Renal pelvis (tissue), 4 donors: ENCODE data around the gene PPP1R1C. TPM values are rescaled to one million over a fixed set of nuclear protein-coding genes. Genes with fewer than 3 reads are reported as not detected.

Experiments
- DNase-seq: peaks from one replicate; pipeline ENCODE4 v3.0.0-alpha.2; 2013
- polyA plus RNA-seq, 3 donors: library from polyadenylated mRNA; unstranded; fragments of 120-200 nt; gene quantifications; one replicate each; pipeline ENCODE4 v1.2.1, GENCODE V29; 2013; ENCODE audit not compliant: insufficient read length in 3 of 3

Gene PPP1R1C
- polyA plus RNA-seq, 3 donors = 2.1 to 3.5 (median 2.6) TPM

DNA sequence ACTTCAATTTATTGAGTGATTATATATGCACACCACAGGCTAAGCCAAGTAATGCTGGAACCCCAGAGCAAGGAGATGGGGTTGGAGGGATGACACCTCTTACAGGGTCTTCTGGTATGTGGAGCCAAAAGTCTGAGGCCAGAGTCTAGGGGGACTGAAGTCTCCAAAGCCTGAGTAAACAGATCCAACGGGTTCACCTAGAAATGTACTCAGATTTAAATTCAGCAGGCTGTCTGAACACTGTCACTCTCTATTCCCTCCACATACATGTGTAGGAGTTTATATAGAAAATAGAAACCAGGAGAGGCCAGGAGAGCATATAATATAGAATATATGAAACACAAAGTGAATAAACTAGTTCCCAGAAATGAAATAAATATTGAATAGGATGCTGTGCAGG is 76.1 kb downstream of the PPP1R1C start:
- no peak for DNase-seq

DNA sequence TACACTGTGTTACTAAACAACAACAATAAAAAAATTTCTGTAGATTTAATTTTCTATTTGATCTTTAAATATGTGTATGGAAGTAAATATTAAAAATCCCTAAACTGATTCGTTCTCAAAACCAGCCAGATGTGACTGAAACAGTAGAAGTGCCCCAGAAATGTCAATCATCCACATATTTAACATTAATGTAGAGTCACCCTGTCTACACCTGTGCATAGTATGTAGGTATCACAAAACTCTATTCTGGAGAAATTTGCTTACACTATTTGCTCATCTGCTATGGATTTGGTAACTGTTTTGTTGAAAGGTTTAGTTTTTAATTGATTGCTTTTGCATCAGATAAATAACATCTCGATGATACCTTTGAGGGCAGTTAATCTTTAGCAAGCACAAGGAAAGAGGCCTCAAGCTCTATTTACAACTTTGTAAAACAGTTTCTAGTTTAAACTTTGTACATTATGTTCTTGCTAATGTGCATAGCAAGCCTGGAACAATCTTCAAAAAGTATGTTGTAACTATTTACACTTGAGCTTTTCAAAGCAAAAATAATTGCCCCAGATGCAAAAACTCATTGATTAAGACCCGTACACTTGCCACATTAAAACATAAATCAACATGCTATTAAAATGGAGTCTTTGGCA is 76.8 kb downstream of the PPP1R1C start:
- no peak for DNase-seq

DNA sequence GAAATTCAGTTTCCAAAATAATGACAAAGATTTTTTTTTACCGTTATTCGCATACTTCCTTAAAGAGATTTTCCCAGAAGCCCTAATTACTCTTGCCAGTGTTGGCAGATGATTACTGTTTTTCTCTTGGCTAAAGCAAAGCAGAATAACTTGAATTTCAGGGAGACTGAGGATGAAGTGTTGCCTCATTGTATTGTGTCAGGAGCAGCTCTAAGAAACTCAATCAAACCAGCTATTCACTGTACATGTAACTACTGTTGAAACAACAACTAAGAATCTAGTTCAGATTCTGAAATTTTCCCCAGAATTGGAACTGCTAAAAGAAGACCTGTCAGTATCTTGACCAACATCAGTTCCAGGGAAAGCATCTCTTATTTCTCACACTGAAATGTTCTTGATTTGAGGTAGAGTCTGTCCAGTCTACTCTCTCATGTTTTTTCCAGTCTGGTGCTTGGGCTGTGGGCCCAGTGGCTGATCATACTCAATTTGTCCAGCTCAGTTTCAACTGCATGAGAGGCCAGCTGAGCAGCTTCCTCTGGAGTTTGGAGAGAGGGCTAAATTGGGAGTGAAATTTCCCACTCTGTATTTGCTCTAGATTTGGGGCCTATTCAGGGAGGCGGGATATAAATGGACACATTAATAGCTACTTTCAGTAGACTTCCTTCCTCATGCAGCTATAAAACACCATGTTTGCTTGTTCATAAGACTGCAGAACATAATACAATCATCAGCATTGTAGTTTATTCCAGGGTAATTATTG is 78.5 kb downstream of the PPP1R1C start:
- no peak for DNase-seq

DNA sequence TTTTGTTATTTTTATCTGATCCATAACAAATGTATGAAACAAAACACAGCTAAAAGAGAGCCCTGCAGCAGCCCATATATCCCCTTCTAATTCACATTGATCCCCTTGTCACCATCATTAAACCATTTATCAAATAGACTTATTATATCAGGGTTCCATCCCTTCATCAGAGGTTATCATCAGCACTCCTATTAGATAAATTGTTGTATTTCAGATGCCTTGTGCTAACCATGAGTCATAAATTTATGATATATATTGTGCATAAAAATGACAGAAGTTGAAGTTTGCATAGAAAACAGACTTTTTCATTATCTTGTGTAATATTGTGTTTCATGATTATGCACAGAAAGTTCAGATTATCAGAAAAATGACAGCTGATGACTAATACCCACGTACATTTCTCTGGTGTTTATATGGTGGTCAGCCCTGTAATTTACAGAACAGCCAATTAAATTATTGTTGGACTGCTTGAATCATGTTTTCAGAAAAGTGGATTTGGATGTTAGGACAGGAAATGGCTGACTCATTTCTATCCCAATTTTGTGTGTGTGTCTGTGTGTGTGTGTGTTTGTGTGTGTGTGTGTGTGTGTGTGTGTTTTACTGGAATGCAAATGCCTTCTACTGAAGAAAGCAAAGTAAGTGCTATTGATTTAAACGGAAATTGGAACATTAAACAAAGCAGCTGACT is 80.9 kb downstream of the PPP1R1C start:
- DNase-seq = no peak

DNA sequence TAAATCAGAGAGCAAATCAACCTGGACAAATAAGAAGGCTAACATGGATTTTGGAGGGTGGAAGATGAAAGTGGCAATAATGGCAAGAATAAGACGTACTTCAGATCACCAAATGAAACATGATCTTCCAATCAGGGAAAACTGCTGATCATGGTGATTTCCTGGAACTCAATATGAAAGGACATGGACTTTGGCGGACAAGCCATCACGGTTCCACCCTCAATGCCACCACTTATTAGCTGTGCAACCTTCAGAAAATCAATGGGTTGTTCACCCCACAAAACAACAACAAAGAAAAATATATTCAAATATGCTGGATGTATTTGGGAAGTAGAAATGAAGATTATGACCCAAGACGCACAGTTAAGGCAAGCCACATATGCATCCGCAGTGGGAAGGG is 81.7 kb downstream of the PPP1R1C start:
- DNase-seq = no peak

DNA sequence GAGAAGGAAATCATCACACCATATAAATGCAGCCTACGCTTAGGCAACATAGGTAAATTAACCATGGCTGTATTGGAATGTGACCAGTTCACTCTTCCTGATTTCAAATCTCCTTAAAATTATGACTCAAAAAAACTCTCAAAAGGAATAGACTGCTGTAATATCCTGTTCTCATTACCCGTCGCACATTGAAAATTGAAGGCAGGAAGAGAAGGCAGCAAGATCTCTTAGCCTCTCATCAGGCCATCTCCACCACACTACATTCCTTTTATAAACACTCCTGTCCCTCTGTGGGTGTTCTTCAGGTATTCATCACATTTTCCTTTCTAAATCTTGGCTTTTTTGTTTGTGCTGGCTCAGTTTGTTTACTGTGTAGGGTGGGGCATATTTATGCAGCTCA is 83.2 kb downstream of the PPP1R1C start:
- DNase-seq = no peak

DNA sequence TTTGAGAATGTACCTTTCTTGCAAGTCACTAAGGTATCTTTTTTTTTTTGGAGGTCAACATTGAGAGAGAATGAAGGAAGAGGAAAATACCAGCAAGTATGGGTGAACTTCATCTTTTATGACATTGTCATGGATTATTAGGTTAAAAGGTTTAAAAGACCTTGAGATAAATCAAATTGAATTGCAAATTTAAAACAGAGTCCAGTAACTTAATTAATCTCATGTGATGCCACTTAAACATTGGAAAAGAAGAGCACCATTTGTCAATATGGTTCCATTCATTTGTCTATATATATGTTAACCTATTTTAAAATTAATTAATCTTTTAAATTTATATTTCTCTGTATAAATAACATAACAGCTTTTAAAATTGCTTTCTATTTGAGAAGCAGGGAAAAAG is 83.8 kb downstream of the PPP1R1C start:
- no peak for DNase-seq

DNA sequence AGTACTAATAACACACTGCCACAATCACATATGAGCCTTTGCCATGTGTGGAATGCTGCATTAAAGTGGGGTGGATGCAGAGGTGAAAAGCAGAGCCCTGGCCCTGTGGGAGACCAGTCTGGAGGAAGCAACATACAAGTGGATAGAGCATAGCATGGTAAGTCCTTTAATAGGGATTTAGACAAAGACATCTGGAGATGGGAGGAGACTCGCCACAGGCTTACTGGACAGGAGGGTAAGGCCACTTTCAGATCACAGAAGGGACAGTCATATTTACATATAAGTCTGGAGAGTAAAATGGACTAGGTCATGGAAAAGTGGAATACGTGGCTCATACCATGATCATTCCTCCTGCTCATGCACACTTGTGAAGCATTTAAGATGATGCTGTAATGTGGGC is 84.3 kb downstream of the PPP1R1C start:
- DNase-seq = no peak

DNA sequence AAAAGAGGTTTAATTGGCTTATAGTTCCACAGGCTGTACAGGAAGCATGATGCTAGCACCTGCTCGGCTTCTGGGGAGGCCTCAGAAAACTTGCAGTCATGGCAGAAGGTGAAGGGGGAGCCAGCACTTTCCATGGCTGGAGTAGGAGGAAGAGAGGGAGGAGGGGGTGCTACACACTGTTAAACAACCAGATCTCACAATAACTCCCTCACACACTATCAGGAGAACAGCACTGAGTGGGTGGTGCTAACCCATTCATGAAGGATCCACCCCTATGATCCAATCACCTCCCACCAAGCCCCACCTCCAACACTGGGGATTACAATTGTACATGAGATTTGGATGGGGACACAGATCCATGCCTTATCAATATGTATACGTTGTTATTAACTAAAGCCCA is 85.1 kb downstream of the PPP1R1C start:
- no peak for DNase-seq

DNA sequence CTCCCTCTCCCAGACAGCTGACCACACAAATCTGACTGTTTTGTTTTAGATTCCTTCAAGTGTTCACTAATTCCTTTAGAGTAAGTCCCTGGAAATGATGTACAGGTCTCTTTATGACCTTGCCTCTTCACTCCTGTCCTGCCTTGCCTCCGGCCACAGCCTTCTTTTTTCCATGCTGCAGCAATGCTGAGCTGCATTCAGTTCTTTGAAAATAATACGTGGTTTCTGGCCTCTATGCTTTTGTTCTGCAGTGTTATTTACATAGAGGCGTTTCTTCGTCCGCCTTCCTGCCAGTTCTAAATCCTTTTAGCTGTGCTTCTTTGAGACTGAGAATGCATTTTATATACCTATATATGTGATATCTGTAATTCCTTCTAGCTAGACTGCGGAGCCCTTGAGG is 87.2 kb downstream of the PPP1R1C start:
- DNase-seq = no peak

DNA sequence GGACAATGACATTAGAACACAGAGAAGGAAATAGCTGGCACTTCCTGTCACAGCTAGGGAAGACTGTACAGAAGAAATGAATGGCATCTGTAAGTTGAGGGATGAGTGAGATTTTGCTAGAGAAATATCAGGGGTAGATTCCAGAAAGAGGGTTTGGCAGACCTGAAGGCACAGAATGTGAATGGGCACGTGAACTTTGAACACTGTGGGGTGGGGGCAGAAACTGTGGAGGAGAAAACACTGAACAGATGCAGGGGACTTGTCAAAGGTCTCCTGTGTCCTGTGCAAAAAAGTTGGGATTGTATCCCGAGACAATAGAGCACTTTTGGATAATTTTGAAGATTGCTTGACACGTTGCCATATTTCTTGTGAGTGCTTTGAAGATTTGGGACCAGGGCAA is 88.0 kb downstream of the PPP1R1C start:
- no peak for DNase-seq

DNA sequence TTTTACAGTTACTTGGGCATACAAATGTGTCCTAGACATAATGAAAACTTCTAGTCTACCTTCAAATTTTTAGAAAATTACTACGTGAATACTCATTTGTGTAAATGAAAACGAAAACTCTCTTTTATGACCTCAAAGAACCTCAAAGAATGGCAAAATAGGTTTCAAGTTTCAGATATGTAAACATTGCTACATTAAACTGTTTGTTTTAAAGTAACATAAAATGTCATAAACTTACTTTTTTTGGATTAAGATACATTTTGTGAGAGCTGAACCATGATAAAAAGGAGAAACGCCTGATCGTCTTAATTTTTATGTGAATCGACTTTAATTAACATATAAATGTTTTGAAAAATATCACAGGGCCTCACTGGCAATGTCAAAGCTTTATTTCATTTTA is 91.4 kb downstream of the PPP1R1C start:
- no peak for DNase-seq

DNA sequence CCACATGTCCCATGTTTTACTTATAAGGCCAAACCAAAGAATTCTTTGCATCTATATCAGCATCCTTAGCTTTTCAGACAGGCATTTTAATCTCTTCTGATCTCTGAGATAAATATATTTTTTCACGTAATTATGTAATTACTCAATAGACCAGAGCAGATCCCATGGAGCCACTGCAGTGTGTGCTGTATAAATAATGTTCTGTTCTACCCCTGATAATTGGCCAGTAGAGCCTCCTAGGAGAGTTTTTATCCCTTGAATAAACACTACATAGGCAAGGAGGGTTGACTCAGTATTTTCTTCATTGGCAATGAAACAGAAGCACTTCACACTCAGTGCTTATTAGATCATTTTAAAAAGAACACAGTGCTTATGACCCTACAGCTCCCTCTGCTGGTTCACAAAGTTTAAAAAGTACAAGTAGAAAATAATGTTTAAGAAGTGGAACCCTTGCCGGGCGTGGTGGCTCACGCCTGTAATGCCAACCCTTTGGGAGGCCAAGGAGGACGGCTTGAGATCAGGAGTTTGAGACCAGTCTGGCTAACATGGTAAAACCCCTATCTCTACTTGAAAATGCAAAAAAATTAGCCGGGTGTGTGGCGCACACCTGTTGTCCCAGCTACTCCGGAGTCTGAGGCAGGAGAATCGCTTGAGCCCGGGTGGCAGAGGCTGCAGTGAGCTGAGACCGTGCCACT is 91.9 kb downstream of the PPP1R1C start:
- peak; percentile 78 for DNase-seq

DNA sequence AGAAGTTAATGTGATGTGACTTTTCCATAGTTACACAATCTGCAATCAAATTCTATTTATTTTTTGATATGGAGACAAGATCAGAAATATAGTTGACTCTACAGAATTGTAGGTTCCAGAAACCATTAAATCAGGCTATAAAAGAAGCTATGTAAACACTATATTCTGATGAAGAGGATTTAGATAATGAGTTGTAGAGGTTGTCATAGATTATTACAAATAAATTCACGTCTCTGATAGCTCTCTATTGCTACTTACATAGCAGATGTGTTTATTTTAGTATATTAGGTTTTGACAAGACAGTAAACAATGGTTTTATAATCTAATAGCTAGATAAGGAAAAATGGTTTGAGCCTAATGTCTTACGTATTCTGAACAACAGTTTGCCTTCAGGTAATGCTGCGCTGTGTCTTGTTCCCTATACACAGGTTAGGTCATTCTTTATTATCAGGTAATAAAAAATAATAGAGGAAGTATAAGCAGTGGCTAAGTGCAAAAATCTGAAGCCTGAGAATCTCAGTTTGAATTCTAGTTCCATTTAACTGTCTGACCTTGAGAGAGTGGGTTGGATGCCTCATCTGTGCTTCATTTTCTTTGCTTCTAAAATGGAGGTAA is 93.4 kb downstream of the PPP1R1C start:
- DNase-seq = no peak

DNA sequence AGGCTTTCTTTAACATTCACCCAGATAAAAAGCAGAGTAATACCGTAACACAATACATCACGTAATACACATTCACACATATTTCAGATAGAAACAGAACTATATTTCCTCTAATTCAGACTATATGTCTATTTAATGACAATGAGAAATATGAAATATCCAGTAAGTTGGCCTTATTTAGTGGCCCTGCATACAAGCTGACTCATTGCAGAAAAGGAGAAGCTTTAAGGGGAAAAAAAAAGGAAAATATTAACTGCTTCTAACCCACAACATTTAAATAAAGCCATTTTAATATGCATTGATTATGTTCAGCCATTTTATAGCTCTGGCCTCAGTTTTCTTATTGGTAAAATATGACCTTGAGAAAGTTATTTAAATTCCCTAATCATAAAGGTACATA is 94.8 kb downstream of the PPP1R1C start:
- no peak for DNase-seq

GRCh38 chr2:182081602-182082260 is 96.1 kb downstream of the PPP1R1C start:
- DNase-seq = no peak

- DNase-seq = peak; percentile 48
Observed at GRCh38 chr2:182088681-182089320, 103.1 kb downstream of the PPP1R1C start.

GRCh38 chr2:182090486-182090885 is 104.8 kb downstream of the PPP1R1C start:
- DNase-seq = no peak

DNA sequence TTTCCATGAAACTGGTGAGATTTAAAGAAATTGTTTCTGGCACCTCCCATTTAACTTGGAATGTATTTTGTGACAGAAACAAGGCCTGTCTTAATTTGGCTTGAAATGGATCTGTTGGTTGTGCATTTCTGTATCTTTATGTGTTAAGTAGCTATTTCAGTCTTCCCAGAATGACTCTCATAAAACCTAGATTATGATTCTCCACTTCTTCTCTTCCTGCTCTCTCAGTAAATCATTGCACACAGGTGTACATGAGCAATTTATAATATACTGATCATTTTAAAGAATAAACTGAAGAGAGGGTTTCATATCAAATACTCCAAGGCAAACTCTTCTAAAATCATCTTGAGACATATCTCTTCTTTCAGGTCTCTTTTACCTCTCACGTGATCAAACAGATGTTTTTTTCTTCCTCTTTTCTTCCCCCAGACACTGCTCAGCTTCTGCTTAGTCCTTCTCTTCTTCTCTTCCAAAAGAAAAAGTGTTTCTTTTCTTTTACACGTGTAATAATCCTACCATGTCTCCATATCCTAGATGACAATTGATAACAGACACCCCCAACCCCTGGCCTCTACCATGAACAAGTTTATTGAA is 112.0 kb downstream of the PPP1R1C start:
- no peak for DNase-seq

DNA sequence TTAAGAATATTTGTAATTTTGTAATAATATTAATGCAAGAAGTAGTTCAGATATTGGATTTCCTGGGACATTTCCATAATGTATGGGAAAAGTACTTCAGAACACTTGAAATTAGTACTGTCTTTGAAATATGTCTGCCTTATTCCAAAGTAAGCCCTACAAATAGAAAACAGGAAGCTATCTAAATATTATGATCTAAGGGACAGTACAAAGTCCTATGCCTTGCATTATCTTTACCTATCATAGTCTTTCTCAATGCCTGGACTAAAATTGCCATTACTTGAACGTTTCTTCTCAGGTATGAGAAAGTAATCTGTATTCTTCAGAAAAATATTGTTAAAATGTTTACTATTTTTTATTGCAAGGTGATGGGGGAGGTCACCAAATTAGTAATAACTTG is 113.0 kb downstream of the PPP1R1C start:
- no peak for DNase-seq

GRCh38 chr2:182101263-182101662 is 115.6 kb downstream of the PPP1R1C start:
- DNase-seq = no peak
